GM10266 (cell line): ENCODE data around the gene NUP62CL.
"Not testable (repeated sequence)": the region's sequence is repeated elsewhere in the genome, so short reads cannot be mapped to it uniquely, and the experiment has no call there.

Experiments
- DNase-seq: peaks from one replicate; pipeline ENCODE4 v3.0.0; 2012; ENCODE audit errors: extremely low spot score
- TF ChIP-seq, protein P1 (sequence below): IDR thresholded peaks from 2 replicates; pipeline ENCODE4 v1.5.1; 2012; ENCODE audit warnings: mild to moderate bottlenecking, low read depth; ENCODE audit not compliant: control insufficient read depth, insufficient read depth; ENCODE audit errors: missing control alignments

Gene NUP62CL

DNA sequence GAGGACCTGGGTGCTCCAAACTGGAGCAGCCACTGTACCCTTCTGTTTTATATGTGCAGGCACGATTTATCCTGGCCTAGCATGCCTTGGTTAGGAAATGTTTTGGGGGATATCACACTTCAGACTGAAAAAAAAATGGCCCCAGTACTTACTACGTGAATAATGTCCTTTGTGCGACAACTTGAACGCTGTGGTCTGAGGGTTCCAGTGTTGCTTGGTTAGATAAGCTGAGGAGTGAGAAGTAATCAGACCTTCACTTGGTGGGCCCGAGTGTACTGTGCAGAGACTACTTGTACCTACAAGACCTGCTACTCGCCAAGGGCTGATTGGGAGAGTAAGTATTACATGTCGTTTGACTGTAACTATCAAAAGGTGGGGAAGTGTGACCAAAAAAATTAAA lies 856 bp upstream of the NUP62CL start:
- no peak for DNase-seq
- TF ChIP-seq, protein P1, sequence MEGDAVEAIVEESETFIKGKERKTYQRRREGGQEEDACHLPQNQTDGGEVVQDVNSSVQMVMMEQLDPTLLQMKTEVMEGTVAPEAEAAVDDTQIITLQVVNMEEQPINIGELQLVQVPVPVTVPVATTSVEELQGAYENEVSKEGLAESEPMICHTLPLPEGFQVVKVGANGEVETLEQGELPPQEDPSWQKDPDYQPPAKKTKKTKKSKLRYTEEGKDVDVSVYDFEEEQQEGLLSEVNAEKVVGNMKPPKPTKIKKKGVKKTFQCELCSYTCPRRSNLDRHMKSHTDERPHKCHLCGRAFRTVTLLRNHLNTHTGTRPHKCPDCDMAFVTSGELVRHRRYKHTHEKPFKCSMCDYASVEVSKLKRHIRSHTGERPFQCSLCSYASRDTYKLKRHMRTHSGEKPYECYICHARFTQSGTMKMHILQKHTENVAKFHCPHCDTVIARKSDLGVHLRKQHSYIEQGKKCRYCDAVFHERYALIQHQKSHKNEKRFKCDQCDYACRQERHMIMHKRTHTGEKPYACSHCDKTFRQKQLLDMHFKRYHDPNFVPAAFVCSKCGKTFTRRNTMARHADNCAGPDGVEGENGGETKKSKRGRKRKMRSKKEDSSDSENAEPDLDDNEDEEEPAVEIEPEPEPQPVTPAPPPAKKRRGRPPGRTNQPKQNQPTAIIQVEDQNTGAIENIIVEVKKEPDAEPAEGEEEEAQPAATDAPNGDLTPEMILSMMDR: no peak

DNA sequence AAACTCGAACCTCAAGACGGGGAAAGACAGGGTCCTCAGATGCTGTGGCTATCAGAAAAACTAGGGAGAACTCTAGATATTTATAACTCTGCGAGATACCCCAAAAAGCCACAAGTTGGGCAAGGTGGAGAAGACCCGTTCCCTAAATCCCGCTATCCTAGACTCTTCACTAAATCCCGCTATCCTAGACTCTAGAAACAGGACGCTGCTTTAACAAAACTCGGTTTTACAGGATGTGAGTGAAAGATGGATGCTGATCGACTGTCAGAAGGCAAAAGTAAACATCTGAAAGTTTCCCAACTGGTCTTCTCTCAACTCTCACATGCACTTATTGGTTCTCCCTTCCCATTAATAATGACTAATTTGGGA lies 448 bp upstream of the NUP62CL start:
- TF ChIP-seq, protein P1: no peak
- DNase-seq: no peak

DNA sequence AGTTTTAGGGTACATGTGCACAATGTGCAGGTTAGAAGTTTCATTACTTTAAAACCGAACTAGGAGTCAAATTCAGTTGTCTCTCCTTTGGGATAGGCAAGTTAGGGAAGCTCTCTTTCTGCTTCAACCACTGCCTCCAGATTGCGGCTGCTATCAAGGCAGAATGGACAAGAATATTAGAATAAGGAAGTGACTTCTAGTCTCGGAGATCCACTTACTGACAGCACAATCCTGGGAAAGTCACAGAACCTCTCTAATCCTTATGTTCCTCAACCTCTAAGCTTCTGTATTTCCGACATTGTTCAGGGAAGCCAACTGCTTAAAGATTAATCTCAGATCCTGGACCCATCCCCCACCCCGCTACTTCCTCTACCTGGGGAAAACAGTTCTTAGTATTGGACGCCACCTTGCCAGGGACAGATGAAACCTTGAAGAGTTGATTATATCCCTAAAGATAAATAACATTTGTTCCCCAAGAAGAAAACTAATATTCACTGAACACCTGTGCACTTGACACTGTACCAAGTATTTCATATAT lies 2.1 kb downstream of the NUP62CL start:
- no peak for DNase-seq
- TF ChIP-seq, protein P1: no peak

DNA sequence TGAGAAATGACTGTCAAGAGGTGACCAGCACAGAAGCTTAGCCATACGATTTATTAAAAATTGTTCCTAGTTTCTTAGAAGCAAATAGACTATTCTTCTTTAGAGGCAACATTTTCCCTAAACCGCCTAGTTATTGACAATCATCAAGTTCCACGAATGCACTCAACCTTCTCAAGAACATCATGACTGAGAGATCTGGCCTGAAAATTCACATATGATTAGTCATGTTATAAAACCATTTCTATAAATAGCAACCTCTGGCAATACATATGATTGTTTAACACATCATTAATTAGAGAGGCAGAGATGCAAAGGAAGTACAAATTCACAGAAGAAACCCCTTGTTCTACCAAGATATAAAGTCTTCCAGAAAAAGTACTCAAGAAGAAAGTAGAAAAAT lies 6.7 kb downstream of the NUP62CL start:
- TF ChIP-seq, protein P1: no peak
- DNase-seq: no peak

DNA sequence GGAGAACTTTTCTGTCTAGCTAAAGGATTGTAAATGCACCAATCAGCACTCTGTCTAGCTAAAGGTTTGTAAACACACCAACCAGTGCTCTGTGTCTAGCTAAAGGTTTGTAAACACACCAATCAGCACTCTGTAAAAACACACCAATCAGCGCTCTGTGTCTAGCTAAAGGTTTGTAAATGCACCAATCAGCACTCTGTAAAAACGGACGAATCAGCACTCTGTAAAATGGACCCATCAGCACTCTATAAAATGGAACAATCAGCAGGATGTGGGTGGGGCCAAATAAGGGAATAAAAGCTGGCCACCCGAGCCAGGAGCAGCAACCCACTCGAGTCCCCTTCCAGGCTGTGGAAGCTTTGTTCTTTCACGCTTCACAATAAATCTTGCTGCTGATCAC lies 8.2 kb downstream of the NUP62CL start:
- DNase-seq: not testable (repeated sequence)

DNA sequence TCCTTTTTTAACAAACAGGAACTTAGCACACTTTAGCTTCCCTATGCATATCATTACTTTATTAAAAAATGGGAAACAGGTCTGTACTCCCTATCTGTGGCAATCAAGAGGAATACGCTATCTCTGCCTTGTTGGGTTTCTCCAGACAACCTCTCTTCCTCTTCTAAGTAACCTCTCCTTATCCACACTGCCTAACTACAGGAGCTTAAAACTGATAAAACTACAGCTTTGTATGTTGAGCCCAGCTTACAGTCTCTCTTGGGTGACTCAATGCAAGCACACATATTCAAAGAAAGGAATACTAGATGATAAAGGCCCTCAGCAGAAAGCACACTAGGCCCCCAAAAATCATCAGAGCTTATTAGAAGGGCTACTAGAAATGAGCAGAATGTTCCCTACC lies 8.9 kb downstream of the NUP62CL start:
- no peak for DNase-seq
- TF ChIP-seq, protein P1: no peak

DNA sequence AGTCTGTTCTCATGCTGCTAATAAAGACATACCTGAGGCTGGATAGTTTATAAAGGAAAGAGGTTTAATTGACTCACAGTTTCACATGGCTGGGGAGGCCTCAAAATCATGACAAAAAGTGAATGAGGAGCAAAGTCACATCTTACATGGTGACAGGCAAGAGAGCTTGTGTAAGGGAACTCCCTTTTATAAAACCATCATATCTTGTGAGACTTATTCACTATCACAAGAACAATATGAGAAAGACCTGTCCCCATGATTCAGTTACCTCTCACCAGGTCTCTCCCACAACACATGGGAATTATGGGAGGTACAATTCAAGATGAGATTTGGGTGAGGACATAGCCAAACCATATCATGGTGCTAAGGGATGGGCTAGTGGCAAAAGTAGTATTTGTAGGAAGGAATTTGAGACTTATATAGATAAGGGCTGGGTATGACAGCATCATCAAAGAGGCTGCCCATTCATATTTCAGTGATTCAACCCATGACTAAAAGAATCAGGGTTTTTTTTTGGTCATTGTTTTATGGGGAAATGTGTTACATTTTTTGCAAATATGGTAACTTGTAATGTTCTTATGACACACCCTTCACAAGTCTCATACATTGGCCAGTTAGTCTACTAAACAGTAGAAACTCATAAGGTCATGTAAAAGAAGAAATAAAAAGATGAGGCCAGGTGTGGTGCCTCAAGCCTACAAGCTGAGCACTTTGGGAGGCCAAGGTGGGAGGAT lies 34.7 kb downstream of the NUP62CL start:
- DNase-seq: no peak
- TF ChIP-seq, protein P1: no peak

DNA sequence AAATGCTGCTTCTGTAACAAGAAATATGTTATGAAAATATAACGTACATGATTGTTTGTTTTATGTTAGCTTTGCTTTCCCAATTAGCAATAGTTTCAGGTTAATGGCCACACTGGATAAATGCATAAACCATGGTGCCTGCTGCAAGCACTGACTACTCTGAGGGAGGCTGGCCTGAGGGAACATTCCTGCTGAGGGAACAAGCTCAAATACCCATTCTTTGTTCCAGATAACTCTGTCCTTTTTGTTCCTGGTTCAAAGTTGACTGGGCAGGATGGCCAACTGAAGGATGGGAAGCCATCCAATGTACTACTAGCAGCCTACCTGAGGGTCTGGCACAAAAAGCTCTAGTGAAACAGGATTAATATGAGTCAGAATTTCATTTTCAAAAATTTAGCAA lies 37.5 kb downstream of the NUP62CL start:
- TF ChIP-seq, protein P1: no peak
- no peak for DNase-seq
